Activated T-cell treated with anti-CD3 and anti-CD28 coated beads for 4 hours (primary cell): Measurements from ENCODE around the gene PDX1.

ENCODE experiments used
- DNase-seq: peaks from one replicate; pipeline ENCODE4 v3.0.0-alpha.2; 2020

Gene PDX1

DNA sequence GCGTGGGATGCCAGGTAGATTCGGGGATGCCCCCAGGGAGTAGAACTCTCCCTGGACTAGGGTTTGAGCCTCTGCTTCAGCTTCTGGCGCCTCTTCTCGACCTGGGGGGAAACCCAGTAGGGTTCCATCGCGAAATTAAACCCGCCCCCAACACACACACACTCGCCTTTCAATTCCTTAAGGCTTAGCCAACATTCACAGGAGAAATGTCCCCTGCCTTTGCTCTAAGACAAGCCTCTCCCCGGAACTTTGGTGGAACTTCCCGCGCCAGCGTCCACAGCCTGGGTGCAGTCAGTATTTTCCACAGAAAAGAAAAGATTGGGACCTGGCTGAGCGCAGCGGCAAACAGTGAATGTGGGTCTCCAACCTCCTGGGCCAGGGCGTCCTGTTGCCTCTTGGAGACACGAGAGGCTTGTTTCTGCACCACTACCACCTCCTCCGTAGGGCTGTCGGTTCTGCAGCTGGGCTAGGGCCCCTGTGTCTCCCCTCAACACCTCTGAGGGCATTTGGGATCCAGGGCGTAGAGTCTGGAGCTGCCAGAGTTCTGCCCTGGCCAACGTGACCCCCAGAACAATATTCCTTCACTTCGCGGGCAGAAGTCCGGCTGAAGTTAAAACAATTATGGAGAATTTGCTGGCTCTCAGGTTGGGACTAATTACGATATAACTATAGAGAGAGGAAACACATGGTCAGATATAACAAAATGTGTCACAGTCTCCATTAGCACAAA, 3.2 kb downstream of the PDX1 start:
- no peak for DNase-seq

DNA sequence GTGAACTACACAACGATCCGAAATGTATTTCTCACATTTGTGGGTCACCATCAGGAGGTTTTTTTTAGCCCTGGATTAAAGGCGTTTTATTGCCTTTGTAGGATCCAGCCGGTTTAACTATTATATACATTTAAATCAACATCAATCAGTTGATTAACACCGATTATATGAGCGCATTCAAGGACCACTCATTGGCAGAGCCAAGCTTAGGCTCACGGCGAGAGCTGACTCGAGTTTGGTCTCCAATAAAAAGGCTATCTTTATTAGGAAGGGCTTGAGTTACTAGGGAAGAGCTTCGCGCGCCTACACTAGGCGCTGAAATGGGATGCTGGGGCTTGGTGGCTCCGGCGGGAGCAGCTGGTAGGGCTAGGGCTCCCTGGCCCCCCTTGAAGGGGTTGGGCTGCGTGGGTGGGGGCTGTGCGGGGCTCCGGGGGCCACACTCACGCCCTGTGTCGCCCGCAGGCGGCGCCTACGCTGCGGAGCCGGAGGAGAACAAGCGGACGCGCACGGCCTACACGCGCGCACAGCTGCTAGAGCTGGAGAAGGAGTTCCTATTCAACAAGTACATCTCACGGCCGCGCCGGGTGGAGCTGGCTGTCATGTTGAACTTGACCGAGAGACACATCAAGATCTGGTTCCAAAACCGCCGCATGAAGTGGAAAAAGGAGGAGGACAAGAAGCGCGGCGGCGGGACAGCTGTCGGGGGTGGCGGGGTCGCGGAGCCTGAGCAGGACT, 4.2 kb downstream of the PDX1 start:
- no peak for DNase-seq

DNA sequence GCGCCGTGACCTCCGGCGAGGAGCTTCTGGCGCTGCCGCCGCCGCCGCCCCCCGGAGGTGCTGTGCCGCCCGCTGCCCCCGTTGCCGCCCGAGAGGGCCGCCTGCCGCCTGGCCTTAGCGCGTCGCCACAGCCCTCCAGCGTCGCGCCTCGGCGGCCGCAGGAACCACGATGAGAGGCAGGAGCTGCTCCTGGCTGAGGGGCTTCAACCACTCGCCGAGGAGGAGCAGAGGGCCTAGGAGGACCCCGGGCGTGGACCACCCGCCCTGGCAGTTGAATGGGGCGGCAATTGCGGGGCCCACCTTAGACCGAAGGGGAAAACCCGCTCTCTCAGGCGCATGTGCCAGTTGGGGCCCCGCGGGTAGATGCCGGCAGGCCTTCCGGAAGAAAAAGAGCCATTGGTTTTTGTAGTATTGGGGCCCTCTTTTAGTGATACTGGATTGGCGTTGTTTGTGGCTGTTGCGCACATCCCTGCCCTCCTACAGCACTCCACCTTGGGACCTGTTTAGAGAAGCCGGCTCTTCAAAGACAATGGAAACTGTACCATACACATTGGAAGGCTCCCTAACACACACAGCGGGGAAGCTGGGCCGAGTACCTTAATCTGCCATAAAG, 4.8 kb downstream of the PDX1 start:
- no peak for DNase-seq

DNA sequence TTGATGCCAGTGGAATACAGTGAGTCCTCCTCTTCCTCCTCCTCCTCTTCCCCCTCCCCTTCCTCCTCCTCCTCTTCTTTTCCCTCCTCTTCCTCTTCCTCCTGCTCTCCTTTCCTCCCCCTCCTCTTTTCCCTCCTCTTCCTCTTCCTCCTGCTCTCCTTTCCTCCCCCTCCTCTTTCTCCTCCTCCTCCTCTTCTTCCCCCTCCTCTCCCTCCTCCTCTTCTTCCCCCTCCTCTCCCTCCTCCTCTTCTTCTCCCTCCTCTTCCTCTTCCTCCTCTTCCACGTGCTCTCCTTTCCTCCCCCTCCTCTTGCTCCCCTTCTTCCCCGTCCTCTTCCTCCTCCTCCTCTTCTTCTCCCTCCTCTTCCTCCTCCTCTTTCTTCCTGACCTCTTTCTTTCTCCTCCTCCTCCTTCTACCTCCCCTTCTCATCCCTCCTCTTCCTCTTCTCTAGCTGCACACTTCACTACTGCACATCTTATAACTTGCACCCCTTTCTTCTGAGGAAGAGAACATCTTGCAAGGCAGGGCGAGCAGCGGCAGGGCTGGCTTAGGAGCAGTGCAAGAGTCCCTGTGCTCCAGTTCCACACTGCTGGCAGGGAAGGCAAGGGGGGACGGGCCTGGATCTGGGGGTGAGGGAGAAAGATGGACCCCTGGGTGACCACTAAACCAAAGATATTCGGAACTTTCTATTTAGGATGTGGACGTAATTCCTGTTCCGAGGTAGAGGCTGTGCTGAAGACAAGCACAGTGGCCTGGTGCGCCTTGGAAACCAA, 5.6 kb downstream of the PDX1 start:
- no peak for DNase-seq

DNA sequence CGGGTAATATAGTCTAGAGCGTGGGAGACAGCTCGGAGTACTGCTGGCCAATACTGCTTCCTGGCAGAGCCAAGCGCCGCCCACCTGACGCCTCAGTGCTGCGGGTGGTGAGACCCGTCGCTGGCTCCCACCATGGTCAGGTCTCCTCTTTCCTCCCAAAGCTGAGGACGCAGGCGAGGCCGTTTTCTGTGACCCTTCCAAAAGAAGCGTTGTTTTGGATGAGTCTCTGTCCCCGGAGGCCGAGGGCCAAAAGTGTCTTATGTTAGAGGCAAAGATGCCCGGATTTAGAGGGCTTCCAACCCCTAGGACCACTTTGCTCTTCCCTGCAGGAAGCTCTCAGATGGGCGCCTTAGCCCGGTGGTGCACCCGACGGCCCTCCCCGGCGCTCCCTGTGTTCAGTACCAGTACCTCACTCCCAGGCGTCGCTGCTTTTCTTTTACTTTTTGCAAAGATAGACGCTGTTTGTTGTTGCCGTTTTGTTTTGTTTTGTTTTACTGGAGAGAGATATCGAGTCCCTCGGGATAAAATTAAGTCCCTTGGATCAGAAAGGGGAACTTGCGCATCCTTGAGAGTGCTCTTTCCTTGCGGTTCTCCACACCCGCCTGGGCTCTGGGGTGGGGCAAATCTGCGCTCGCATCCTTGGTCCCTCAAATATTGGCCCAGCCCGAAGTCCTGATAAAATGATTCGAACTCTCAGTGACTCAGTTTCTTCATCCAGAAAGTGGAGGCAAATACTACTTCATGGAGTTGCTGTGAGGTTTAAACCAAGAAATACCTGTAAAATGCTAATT, 7.0 kb downstream of the PDX1 start:
- no peak for DNase-seq

DNA sequence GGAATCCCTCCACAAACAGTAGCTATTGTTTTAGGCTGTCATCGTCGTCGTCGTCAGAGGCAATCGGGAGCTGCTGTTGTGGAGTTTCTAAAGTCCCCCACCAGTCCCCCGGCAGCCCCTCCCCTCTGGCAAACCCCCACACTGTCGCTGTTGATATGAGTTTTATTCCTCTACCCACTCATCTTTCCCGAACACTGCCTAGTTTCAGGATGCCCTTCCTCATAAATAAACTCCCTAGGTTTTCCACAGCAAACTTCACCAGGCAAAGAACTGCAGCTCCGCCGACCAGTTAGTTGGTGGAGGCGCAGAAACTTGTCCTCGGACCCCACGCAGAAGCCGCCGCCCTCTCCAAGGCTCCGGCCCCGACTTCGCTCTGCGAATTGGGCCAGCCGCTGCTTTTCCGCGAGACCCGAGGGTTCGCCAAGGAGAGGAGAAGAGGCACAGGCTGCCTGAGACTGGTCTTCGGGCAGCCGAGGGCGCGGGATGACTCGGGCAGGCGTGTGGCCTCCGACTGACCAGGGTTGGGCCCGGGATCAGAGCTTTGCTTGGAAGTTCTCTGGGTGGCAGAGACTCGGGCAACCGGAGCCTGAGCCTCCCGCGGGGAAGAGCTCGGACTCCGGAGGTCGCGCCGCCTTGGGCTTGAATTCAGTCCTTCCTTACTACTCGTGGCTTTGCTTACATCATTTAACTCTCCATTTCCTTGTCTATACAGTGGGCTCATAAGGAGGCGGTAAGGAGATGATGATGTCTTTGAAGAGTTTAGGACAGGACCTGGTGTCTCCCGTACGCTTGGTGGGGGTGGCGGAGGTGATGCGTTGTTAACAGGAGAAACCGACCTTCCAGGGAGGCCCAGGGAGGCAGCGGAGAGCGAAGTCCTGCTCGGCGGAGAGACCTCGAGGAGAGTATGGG, 7.9 kb downstream of the PDX1 start:
- DNase-seq = no peak

DNA sequence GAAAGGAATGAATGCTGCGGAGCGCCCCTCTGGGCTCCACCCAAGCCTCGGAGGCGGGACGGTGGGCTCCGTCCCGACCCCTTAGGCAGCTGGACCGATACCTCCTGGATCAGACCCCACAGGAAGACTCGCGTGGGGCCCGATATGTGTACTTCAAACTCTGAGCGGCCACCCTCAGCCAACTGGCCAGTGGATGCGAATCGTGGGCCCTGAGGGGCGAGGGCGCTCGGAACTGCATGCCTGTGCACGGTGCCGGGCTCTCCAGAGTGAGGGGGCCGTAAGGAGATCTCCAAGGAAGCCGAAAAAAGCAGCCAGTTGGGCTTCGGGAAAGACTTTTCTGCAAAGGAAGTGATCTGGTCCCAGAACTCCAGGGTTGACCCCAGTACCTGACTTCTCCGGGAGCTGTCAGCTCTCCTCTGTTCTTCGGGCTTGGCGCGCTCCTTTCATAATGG, 8.6 kb downstream of the PDX1 start:
- DNase-seq = no peak

DNA sequence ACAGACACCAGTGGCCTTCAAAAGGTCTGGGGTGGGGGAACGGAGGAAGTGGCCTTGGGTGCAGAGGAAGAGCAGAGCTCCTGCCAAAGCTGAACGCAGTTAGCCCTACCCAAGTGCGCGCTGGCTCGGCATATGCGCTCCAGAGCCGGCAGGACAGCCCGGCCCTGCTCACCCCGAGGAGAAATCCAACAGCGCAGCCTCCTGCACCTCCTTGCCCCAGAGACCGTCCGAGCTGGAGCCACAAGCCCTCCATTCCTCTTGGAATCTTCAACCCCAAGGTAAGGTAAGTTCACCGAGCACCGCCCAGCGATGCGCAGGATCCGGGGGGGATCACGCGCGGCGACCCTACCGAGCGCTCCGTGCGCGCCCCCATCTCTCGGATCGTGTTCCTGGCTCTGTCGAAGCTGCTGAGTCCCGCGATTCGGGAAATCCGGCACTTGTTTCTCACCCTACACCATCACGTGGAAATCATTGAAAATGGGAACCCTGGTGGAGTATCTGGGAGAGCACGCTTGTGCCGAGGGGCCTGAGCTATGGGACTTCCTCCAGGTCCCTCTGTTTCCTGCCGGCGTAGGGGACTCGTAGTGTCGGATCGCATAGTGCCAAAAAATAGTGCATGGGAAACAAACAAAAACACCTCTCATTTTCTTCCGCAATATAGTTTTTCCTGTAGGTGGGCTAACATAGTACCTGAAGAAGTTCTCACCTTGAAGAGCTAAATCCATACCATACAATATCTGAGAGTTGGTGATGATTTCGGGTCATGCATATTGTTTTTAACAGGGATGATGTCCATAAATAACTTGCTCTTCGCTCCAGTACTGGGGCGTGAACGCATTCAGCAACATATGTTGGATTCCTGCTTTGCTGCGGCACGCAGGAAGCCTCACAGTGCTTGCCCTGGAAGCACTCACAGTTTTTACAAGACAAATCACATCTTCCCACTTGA, 9.3 kb downstream of the PDX1 start:
- DNase-seq = no peak

DNA sequence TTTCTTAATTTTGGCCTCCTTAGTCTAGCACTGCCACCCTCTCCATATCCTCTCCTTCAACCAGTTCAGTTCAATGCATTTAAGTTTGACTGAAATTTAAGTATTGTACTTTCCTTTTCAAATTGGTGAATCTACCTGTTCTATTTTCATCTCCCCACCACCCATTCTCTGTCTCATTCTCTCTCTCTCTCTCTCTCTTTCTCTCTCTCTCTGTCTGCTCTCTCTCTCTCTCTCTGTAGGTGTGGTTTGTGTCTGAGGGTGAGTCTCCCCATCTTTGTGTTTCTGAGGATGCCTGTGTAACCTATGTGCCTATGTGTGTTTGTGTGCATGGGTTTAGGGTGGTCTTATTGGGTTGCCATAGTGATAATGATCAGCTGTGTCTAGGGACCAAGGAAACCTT, 10.1 kb downstream of the PDX1 start:
- no peak for DNase-seq

DNA sequence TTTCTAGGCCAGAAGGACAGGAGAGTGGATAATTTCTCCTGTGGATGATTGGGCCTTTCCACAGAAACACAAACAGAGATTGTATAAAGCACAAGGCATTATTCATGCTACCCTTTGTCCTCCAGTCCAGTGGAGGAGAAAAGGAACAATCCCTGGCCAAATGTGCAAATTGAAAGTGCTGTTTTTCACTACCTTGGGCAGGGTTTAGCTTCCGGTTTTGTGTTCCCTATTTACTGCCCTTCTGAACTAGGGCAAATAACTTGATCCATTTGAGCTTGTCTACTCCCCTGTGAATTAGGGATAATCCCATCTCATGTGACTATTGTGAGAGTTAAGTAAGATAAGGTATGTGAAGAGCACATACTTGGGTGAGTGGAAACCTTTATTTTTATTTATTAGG, 13.3 kb downstream of the PDX1 start:
- DNase-seq = no peak

DNA sequence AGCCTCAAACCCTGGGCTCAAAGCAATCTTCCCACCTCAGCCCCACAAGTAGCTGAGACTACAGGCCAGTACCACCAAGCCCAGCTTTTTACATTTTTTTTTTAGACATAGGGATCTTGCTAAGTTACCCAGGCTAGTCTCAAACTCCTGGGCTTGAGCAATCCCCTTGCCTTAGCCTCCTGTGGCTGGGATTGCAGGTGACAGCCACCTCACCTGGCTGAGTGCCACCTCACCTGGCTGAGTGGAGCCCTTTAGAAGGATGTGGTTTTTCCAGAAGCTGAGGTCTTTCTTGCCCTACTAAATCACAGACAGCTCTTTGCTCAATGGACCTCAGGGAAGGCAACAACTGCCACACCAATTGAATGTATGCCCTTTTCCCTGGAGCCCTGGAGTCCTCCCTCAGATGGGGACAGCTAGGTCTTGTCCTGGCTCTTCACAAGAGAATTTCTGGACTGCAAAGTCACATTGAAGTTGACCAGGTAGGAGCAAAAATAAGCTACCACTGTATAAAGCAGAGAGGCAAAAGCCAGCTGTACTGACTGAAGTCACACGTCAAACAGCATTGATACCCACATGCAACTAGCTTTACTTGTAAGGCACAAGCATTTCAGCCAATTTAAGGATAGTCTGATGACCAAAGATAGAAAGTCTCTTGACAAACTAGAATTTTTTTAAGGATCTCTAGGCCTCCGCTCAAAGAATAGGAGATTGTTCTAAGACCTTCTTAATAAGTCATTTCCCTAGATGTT, 14.0 kb downstream of the PDX1 start:
- DNase-seq = no peak

DNA sequence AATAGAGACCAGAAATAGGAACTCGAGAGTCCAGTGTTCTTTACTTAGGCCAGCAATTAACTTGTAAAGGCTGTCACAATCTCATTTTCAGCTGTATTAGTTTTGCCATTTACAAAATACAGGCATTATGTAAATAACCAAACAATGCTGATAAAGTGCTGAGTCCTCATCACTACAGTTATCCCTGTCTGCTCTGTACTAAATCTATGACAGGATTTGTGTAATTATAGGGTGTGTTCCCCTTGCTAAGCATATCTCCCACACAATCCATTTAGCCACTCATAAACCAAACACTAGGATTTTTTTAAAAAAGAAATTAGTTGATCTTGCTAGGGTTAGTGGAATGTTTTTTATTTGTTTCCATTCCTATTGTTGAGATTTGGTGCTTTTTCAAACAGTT, 23.2 kb downstream of the PDX1 start:
- no peak for DNase-seq

DNA sequence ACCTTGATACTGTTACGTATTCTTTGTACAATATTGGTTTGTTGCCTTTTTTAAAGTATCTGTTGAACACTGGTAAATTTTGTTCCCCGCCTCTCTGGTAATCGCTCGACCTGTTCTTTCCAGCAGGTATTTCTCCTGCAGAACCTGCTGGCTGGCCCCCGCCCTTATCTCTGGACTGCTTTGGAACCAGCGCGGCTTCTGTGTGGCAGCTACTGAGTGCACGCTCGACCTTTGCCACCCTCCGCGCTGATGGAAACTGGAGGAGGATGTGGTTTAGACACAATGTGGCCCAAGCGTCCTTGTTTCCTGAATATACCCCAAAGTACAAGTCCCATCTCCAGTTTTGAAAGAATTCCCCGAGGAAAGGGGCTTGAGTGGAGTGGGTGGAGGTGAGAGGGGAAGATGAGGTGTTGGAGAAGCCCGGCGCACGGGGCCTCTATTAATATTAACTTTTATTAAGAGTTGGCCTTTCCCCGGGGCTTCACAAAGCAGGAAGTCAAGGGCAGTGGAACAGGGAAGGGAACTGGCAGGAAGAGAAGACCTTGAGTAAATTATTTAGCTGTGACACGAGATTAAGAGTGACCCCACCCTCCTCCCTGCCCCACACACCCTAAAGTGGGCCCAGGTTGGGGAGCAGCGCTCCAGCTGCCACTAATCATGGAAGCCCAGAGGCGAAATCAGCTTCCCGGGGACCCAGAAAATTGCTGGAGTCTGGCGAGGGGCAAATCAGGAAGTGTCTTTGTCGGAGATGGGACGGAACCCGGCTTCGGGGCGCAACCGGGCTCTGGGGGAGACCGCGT, 33.3 kb downstream of the PDX1 start:
- no peak for DNase-seq

DNA sequence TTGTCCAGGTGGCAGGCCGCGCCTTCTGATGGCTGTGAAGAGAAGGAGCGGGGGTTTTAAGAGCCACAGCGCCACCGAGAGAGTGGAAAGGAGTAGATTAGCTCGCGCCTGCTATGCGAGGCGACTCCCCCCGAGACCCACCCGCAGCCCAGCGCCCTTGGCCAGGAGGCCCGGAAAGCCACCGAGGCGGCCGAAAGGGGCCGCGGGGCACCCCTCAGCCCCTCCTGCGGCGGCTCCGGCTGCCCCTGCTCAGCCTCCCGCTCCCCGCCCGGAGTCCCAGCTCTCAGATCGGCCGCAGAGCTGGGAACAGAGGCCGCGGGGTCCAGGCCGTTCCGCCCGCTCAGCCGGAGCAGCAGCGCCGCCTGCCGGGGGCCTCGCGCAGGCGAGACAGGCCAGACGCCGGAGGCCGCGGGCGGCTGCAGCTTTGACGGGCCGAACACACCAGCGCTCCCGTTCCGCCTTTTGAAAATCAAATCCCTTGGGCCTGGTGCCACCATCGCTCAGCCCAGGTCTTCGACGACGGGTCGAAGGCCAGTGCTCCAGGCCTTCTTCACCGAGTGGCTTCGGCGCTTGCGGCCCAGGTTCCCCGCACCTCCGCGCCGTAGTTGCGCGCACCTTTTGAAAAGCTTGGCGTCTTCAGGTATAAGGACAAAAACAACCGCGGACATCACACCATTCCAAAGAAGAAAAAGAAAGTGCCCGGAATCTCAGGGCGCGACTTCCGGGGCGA, 34.0 kb downstream of the PDX1 start:
- DNase-seq = peak; percentile 43

DNA sequence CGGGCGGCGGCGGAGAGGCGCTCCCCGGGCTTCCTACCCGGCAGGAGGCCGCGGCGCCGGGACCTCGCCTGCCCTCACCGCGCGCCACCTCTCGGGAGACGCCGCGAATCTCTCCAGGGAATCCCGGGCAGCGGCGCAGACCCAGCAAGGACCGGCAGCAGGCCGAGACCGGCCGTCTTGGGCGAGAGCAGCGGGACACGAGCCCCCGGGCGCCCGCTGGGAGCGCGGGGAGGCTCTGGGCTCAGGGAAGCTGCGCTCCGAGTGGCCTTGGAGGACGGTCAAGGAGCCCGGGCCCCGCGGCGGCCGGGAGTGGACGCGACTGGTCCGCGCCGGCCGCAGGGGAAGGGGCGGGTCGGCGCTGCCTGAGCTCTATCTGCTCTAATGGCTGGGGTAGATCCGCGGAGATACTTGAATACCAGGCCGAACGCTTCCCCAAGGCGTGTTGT, 34.6 kb downstream of the PDX1 start:
- no peak for DNase-seq

DNA sequence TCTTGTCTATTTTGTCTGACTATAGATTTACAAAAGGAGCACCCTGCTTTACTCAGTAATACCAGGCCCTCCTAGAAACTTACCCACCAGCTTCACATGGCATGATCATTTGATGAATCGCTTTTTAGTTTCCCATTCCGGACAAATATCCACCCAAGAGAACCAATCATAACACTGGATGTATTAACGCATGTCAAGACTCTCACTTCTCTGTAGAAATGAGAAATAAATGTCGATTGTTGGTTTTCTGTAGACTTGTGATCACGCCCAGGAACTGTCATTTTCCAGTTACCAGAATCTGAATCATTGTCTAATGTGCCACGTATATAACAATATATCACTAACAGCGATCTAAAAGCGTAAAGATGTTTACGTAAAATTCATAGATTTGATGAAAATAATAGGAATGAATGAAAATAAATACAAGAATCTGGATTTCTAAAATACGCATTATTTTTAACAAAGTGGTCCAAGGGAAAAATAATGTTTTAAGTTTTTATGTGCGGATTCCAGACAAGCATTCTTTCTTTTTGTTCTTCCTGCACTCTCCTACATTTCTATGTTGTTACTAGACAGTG, 35.3 kb downstream of the PDX1 start:
- DNase-seq = no peak

DNA sequence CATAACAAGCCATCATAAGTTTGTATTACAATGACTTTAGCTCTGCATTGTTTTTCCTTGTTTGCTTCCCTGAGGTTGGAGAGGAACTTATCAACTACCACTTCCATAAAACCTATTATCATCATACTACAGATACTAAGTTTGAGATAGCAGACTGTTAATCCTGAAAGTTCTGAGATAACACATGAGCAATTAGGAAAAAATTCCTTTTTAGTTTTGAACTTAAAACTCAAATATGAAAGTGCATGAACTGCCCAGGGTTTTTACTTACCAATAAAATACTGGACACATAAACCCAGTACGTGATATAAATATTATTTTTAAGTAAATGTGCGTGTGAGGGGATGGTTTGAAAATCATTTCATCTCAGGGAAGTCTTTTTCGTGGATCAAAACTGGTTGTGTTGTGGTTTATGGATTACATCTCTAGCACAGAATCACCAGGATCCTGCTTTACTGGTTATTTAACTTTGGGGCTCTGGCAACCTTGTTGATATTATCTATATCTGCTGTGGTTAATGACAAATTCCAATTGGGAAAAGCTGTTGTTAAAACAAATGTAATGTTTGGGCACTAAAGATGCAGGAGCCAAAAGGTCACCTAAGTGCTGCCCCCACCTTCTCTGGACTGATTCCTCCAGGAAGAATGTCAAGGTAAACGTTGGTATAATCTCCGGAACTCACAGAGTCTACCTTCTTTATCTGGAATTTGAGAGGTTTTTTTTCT, 36.9 kb downstream of the PDX1 start:
- DNase-seq = no peak
